Lung (tissue), 12 donors: Measurements from ENCODE around the gene NOP9. TPM values are rescaled to one million over a fixed set of nuclear protein-coding genes. Genes with fewer than 3 reads are reported as not detected.

Experiments used
- ATAC-seq: fragments of 200-7000 bp; cut with Tn5 transposase; one replicate; pipeline ENCODE4 v1.9.1; 2020; ENCODE audit warnings: moderate number of reproducible peaks; ENCODE audit not compliant: insufficient read depth, low FRiP score
- DNase-seq, 3 donors: peaks; one replicate each; pipeline ENCODE4 v3.0.0-alpha.2; 2013 to 2017
- H3K27ac ChIP-seq, 2 donors: one replicate each; pipeline ENCODE4 v1.5.1; 2013; ENCODE audit warnings: mild to moderate bottlenecking in 2 of 2, moderate library complexity in 2 of 2, control low read depth in 1 of 2, inconsistent platforms in 1 of 2, low read depth in 1 of 2, low read length in 1 of 2
- H3K27me3 ChIP-seq, 3 donors: one replicate each; pipeline ENCODE4 v1.5.1; 2013; ENCODE audit warnings: low read length in 2 of 3; ENCODE audit not compliant: control insufficient read depth in 3 of 3, insufficient read depth in 3 of 3
- H3K36me3 ChIP-seq, 4 donors: one replicate each; pipeline ENCODE4 v1.5.1; 2013; ENCODE audit warnings: low read length in 4 of 4, mild to moderate bottlenecking in 1 of 4, moderate library complexity in 1 of 4; ENCODE audit not compliant: control insufficient read depth in 4 of 4, insufficient read depth in 4 of 4
- H3K4me1 ChIP-seq, 5 donors: one replicate each; pipeline ENCODE4 v1.5.1; 2013; ENCODE audit warnings: low read length in 5 of 5, mild to moderate bottlenecking in 2 of 5, moderate library complexity in 1 of 5; ENCODE audit not compliant: control insufficient read depth in 5 of 5, insufficient read depth in 5 of 5
- H3K4me3 ChIP-seq: one replicate; pipeline ENCODE4 v1.5.1; 2013; ENCODE audit warnings: mild to moderate bottlenecking, control low read depth, moderate library complexity
- H3K9ac ChIP-seq, 2 donors: one replicate each; pipeline ENCODE4 v1.5.1; 2013; ENCODE audit warnings: low read length in 2 of 2, control low read depth in 1 of 2; ENCODE audit not compliant: insufficient read depth in 1 of 2
- H3K9me3 ChIP-seq, 4 donors: one replicate each; pipeline ENCODE4 v1.5.1; 2013; ENCODE audit warnings: low read length in 3 of 4, mild to moderate bottlenecking in 1 of 4, moderate library complexity in 1 of 4; ENCODE audit not compliant: control insufficient read depth in 4 of 4, insufficient read depth in 3 of 4
- WGBS, 2 donors: extraction: QIAGEN DNeasy Blood & Tissue Kit; methylation state at CpG; one replicate each; pipeline ENCODE4 v1.1.7; 2013; 5-methylcytosine and 5-hydroxymethylcytosine counted together
- polyA plus RNA-seq, 2 donors: library from polyadenylated mRNA; stranded (reverse); fragments of 200-250 nt; gene quantifications; one replicate each; pipeline ENCODE4 v1.2.1, GENCODE V29; 2013
- total RNA-seq, 2 donors: library from RNA; depleted of rRNA in 1 of 2; stranded (reverse); fragments of >200 nt in 1 of 2; gene quantifications; one replicate each; pipeline ENCODE4 v1.2.1, GENCODE V29; 2014 to 2021
- TF ChIP-seq, protein P1 (sequence below): IDR thresholded peaks from 2 replicates; pipeline ENCODE4 v1.5.1; 2012; ENCODE audit warnings: mild to moderate bottlenecking; ENCODE audit errors: control extremely low read depth, extremely low read depth
- donor health status: control.
- donor health status: control.
- donor health status: Bipolar disorder and iron deficiency.
- donor health status: healthy.
- donor health status: DM: yes; HTN: yes; CAD: no.

The NOP9 gene
- total and polyA plus RNA-seq, 4 donors = 12.1 to 25.9 (median 13.8) TPM

GRCh38 chr14:24317141-24317928, 17.7 kb downstream of the NOP9 start:
- H3K27ac ChIP-seq = no peak overlapping the region
- H3K9me3 ChIP-seq = no peaks in the 10 kb centered on the region
- DNase-seq (no peak), ATAC-seq (no peak)
- H3K27me3 ChIP-seq = peaks cover 0 to 36% (median 23%) of the 10 kb centered on the region in 3 donors
- TF ChIP-seq, protein P1, sequence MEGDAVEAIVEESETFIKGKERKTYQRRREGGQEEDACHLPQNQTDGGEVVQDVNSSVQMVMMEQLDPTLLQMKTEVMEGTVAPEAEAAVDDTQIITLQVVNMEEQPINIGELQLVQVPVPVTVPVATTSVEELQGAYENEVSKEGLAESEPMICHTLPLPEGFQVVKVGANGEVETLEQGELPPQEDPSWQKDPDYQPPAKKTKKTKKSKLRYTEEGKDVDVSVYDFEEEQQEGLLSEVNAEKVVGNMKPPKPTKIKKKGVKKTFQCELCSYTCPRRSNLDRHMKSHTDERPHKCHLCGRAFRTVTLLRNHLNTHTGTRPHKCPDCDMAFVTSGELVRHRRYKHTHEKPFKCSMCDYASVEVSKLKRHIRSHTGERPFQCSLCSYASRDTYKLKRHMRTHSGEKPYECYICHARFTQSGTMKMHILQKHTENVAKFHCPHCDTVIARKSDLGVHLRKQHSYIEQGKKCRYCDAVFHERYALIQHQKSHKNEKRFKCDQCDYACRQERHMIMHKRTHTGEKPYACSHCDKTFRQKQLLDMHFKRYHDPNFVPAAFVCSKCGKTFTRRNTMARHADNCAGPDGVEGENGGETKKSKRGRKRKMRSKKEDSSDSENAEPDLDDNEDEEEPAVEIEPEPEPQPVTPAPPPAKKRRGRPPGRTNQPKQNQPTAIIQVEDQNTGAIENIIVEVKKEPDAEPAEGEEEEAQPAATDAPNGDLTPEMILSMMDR = no peak
- WGBS, 2 donors = 86 to 88% methylated on average over 3 of the region's 3 CpGs
- no peak overlapping the region for H3K9ac ChIP-seq
- peaks cover 0 to 33% (median 5%) of the 10 kb centered on the region in 5 donors for H3K4me1 ChIP-seq
- H3K36me3 ChIP-seq = no peaks in the 10 kb centered on the region
- H3K4me3 ChIP-seq = no peak overlapping the region

DNA sequence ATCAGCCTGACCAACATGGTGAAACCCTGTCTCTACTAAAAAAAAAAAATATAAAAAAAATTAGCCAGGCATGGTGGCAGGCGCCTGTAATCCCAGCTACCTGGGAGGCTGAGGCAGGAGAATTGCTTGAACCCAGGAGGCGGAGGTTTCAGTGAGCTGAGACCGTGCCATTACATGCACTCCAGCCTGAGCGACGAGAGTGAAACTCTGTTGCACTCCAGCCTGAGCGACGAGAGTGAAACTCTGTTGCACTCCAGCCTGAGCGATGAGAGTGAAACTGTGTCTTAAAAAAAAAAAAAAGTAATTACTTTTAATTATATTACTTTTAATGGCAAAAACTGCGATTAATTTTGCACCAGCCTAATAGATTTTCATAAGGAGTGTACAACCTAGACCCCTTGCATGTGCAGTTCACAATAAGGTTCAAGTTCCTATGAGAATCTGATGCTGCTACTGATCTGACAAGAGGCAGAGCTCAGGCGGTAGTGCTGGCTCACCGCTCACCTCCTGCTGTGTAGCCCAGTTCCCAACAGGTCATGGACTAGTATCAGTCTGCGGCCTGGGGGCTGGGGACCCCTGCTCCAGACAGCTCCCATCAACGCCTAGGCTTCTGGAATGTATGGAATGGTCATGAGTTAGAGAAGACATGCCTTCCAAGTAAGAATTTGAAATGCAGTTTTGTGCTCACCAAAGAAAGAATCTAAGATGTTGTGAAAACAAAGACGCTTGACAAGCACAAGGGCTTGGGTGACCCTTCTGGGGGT, 21.7 kb downstream of the NOP9 start:
- peaks cover 0 to 9% (median 5%) of the 10 kb centered on the region in 5 donors for H3K4me1 ChIP-seq
- no peaks in the 10 kb centered on the region for H3K9me3 ChIP-seq
- TF ChIP-seq, protein P1 = no peak
- ATAC-seq (no peak), DNase-seq (no peak)
- peaks cover 0 to 1% (median 0%) of the 10 kb centered on the region in 4 donors for H3K36me3 ChIP-seq
- no peak overlapping the region for H3K27ac ChIP-seq
- no peak overlapping the region for H3K4me3 ChIP-seq
- H3K9ac ChIP-seq = no peak overlapping the region
- WGBS, 2 donors = 91 to 94% methylated on average over 14 of the region's 14 CpGs
- peaks cover 0 to 31% (median 23%) of the 10 kb centered on the region in 3 donors for H3K27me3 ChIP-seq

DNA sequence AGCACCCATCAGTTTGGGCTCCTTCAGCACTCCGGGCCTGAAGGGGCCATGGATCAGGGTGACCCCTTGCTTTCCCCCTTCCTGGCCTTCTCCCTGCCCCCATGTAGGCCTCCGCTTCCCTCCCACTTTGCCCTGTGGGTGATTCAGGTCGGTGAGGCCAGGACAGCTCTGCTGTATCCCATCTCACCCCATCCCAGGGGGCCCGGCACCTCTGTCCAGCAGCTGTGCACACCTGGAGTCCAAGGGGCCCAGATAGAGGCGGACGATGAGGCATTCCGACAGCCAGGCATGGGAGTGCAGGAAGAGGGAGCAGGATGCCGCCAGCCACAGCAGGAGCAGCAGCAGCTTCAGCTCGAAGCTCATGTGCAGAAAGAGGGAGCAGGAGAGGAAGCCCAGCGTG, 23.0 kb downstream of the NOP9 start:
- Histone ChIP-seq H3K9ac (no peak overlapping the region), H3K36me3 (peaks cover 0 to 1% (median 0%) of the 10 kb centered on the region in 4 donors), H3K4me3 (no peak overlapping the region), H3K27ac (no peak overlapping the region), H3K27me3 (peaks cover 0 to 19% (median 11%) of the 10 kb centered on the region in 3 donors), H3K4me1 (peaks cover 0 to 7% (median 0%) of the 10 kb centered on the region in 5 donors), H3K9me3 (no peaks in the 10 kb centered on the region)
- TF ChIP-seq, protein P1 = no peak
- DNase-seq (no peak), ATAC-seq (no peak)
- 82 to 90% methylated on average over 10 of the region's 10 CpGs for WGBS, 2 donors
